ENCODE results near the gene CD5L. TPM values are rescaled to one million over a fixed set of nuclear protein-coding genes. Genes with fewer than 3 reads are reported as not detected.

The CD5L gene
- total RNA-seq, 2 donors from 2014 or later, result not detected

GRCh38 chr1:157820299-157820698 lies 21.3 kb downstream of the CD5L start:
- Histone ChIP-seq H3K27ac (no peak overlapping the region), H3K36me3 (replicated peaks in 1 of 2; ENCODE audit: insufficient read depth in 1 of 2, low read depth in 2 of 2) (no peaks in the 10 kb centered on the region), H3K9me3 (no peaks in the 10 kb centered on the region), H3K4me1 (no peaks in the 10 kb centered on the region), H3K4me3 (no peak overlapping the region), H3K27me3 (no peaks in the 10 kb centered on the region)
- TF ChIP-seq CTCF (IDR thresholded peaks at IDR 0.05), result no peak
- TF ChIP-seq POLR2A (IDR thresholded peaks at IDR 0.05), result no peak
- WGBS, 2 donors, result 62 to 63% methylated on average over 2 of the region's 2 CpGs
- no peak for DNase-seq
- no peak for ATAC-seq
- intact Hi-C loops (cut with DNase I), result no loop called here

DNA sequence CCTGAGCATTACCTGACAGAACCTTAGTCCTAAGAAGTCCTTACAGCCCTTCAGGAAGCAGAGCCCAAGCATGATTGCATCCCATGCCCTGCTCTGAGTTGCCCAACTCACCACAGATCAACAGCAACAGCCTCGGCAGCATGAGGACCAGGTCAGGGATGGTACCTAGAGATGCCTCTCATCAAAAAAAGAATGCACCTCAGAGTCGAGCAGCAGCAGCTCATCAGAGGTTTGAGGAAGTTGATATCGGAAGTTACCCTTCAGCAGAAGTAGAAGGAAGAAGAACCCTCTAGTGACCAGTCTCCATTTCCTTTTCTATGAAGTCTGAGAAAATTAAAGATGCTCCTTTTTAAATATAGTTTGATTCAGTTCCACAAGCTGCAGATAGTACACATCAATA lies 21.7 kb downstream of the CD5L start, which contains the start of gene FCRL1:
FCRL1 (minus strand) TSS at position 225 of the 400 bp plus-strand sequence; CDS start at position 142, 83 bp downstream.
- intact Hi-C loops (cut with DNase I), result no loop called here
- no peaks in the 10 kb centered on the region for H3K27me3 ChIP-seq
- H3K36me3 ChIP-seq (replicated peaks in 1 of 2; ENCODE audit: insufficient read depth in 1 of 2, low read depth in 2 of 2), result no peaks in the 10 kb centered on the region
- H3K9me3 ChIP-seq, result no peaks in the 10 kb centered on the region
- H3K4me1 ChIP-seq, result no peaks in the 10 kb centered on the region
- TF ChIP-seq CTCF (IDR thresholded peaks at IDR 0.05) (no peak), POLR2A (IDR thresholded peaks at IDR 0.05) (no peak)
- ATAC-seq (no peak), DNase-seq (no peak)
- WGBS, 2 donors, result 46 to 56% methylated on average over 3 of the region's 3 CpGs
- no peak within 1 kb of the TSS for H3K4me3 ChIP-seq
- no peak within 1 kb of the TSS for H3K27ac ChIP-seq

- no peak for DNase-seq
- Histone ChIP-seq H3K27me3 (no peaks in the 10 kb centered on the region), H3K36me3 (replicated peaks in 1 of 2; ENCODE audit: insufficient read depth in 1 of 2, low read depth in 2 of 2) (no peaks in the 10 kb centered on the region), H3K4me3 (no peak overlapping the region), H3K9me3 (no peaks in the 10 kb centered on the region), H3K4me1 (no peaks in the 10 kb centered on the region), H3K27ac (no peak overlapping the region)
- no peak for TF ChIP-seq POLR2A (IDR thresholded peaks at IDR 0.05)
- TF ChIP-seq CTCF (IDR thresholded peaks at IDR 0.05), result no peak
- 50 to 54% methylated on average over 2 of the region's 2 CpGs for WGBS, 2 donors
- no peak for ATAC-seq
- intact Hi-C loops (cut with DNase I), result no loop called here
Measured at GRCh38 chr1:157819215-157819614, 22.4 kb downstream of the CD5L start.

DNA sequence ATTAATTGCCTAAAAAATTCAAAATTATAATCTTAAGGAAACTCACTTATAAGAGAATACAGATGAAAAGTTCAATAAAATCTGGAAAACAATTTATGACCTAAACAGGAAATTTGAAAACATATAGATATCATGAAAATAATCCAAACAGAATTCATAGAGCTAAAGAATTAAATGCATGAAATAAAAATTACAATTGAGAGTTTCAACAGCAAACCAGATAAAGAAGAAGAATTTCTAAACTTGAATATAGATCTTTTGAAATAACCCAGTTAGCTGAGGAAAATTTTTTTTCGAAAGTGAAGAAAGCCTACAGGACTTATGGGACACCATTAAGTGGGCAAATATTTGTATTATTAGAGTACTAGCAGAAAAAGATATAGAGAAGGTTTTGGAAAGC lies 28.3 kb downstream of the CD5L start:
- WGBS, 2 donors, result 36 to 53% methylated on average over 1 of the region's 1 CpG
- Histone ChIP-seq H3K4me1 (no peaks in the 10 kb centered on the region), H3K9me3 (no peaks in the 10 kb centered on the region), H3K36me3 (replicated peaks in 1 of 2; ENCODE audit: insufficient read depth in 1 of 2, low read depth in 2 of 2) (no peaks in the 10 kb centered on the region), H3K4me3 (no peak overlapping the region), H3K27me3 (no peaks in the 10 kb centered on the region), H3K27ac (no peak overlapping the region)
- TF ChIP-seq POLR2A (IDR thresholded peaks at IDR 0.05) (no peak), CTCF (IDR thresholded peaks at IDR 0.05) (no peak)
- DNase-seq, result no peak
- intact Hi-C loops (cut with DNase I), result no loop called here
- ATAC-seq, result no peak

DNA sequence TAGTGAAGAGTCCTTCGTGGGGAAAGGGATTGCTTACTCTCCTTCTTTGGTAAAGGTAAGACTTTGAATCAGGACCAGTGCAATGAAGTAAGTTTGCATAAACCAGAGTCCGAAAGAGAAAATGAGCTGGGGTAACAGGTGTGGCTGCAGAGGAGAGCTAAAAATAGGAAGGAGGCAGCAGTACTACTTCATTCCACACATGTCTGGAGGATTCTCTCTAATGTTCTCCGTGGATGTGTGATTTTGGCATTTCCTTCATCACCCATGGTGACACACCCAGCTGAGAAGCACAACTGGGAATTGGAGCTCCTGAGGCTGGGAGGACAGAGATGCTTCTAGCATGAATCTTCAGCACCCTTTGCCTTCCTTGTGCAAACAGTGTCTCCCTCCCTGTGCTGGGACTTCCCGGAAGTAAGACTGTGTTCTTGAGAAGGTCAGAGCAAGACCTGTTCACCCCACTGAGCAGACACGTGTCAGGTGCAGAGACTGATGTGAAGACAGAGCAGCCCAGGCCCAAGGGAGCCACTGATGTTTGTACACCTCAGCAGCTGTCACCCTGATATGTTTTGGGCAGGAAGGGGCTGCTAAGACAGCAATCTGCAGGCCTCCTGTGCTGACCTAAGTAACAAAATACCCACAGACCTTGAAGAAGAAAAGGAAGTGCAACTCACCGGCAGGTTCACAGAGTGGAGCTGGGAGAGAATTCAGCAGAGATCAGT lies 35.0 kb downstream of the CD5L start:
- 36 to 49% methylated on average over 6 of the region's 6 CpGs for WGBS, 2 donors
- no peak for DNase-seq
- intact Hi-C loops (cut with DNase I), result no loop called here
- H3K36me3 ChIP-seq (replicated peaks in 1 of 2; ENCODE audit: insufficient read depth in 1 of 2, low read depth in 2 of 2), result no peaks in the 10 kb centered on the region
- H3K9me3 ChIP-seq, result no peaks in the 10 kb centered on the region
- ATAC-seq, result no peak
- TF ChIP-seq CTCF (IDR thresholded peaks at IDR 0.05) (no peak), POLR2A (IDR thresholded peaks at IDR 0.05) (no peak)
- H3K27me3 ChIP-seq, result no peaks in the 10 kb centered on the region
- H3K4me1 ChIP-seq, result no peaks in the 10 kb centered on the region
- no peak overlapping the region for H3K4me3 ChIP-seq
- no peak overlapping the region for H3K27ac ChIP-seq
